Activated naive CD4-positive, alpha-beta T cell treated with anti-CD3 and anti-CD28 coated beads for 36 hours (primary cell): ENCODE measurements around the gene SLFN11. TPM values are rescaled to one million over a fixed set of nuclear protein-coding genes. Genes with fewer than 3 reads are reported as not detected.

Source experiments
- CTCF ChIA-PET: fragments of 350-600 bp; sonication (Branson Sonifier 250); formaldehyde crosslinking; loops from one replicate; lab custom pipeline; 2021; ENCODE audit warnings: antibody characterized with exemption; lab: Charles Lee
- DNase-seq: peaks from one replicate; pipeline ENCODE4 v3.0.0-alpha.2; 2020
- H3K27ac Mint-ChIP-seq: one replicate; pipeline ENCODE4 v1.8.0; 2021; ENCODE audit warnings: mild to moderate bottlenecking, mixed read lengths
- H3K27me3 Mint-ChIP-seq: one replicate; pipeline ENCODE4 v1.8.0; 2021; ENCODE audit warnings: low read depth, mixed read lengths
- H3K36me3 Mint-ChIP-seq: one replicate; pipeline ENCODE4 v1.8.0; 2021; ENCODE audit warnings: low read depth, mixed read lengths
- H3K4me1 Mint-ChIP-seq: one replicate; pipeline ENCODE4 v1.8.0; 2021; ENCODE audit warnings: low read depth, mixed read lengths
- H3K4me3 Mint-ChIP-seq: one replicate; pipeline ENCODE4 v1.8.0; 2021; ENCODE audit warnings: mild to moderate bottlenecking, moderate library complexity, mixed read lengths
- H3K9me3 Mint-ChIP-seq: one replicate; pipeline ENCODE4 v1.8.0; 2021; ENCODE audit warnings: mixed read lengths
- intact Hi-C: fragments of 100-400 bp; cut with micrococcal nuclease; formaldehyde crosslinking; loops from one replicate; pipeline ENCODE4 v1.15.1; 2023
- total RNA-seq, 2 experiments: library from RNA; stranded (reverse); gene quantifications; one replicate each; pipeline ENCODE4 v1.2.3, GENCODE V29; 2021

SLFN11 gene
- total RNA-seq, 2 experiments from 2014 or later, result 46.4 to 49.6 TPM

DNA sequence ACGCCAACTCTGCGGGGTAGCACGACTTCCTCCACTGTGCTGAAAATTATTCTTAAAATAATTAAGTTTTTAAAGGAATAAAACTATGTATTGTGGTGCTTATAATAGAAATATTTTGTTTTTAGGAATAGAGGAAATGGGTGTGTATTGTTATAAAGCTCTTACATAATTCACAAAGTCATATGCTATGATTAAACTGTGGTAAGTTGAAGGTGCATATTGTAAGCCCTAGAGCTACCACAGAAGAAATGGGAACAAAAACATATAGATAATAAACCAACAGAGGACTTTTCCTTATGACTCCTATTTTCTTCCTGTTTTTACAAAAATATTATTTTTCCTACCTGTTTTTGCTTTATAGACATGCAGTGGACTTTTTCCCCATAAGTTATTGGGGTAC, 4.3 kb upstream of the SLFN11 start:
- CTCF ChIA-PET, result no interaction called here
- intact Hi-C loops, result loop anchor here (10.0 kb wide), 2 partner anchors 163 to 427 kb away; partner anchors contain the start of gene TAF15
- H3K4me1 Mint-ChIP-seq, result peaks cover 20% of the 10 kb centered on the region
- H3K4me3 Mint-ChIP-seq, result no peak overlapping the region
- no peaks in the 10 kb centered on the region for H3K27me3 Mint-ChIP-seq
- H3K9me3 Mint-ChIP-seq, result no peaks in the 10 kb centered on the region
- peaks cover 2% of the 10 kb centered on the region for H3K36me3 Mint-ChIP-seq
- DNase-seq, result no peak
- H3K27ac Mint-ChIP-seq, result no peak overlapping the region

DNA sequence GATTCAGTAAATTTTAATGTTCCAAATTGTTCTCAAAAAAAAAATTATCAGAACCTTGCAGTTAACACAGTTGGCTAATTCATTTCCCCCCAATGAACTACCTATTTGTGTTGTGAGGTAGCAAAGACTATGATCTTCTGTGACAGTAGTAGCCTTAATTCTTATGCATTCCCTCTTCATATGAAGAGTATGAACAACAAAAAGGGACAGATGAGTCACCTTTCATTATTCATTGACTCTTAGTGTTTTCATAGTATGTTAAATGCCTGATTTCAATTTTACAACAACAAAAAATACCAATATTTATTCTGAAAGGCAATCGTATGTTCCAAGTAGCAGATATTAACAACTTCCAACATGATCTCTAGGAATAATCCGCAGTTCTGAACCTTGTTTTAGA, 3.6 kb upstream of the SLFN11 start:
- Mint-ChIP-seq H3K4me3 (no peak overlapping the region), H3K36me3 (peaks cover 4% of the 10 kb centered on the region), H3K4me1 (peaks cover 20% of the 10 kb centered on the region), H3K27me3 (no peaks in the 10 kb centered on the region), H3K9me3 (no peaks in the 10 kb centered on the region), H3K27ac (no peak overlapping the region)
- CTCF ChIA-PET, result no interaction called here
- no peak for DNase-seq
- intact Hi-C loops, result loop anchor here (10.0 kb wide), 2 partner anchors 162 to 428 kb away; partner anchors contain the start of gene TAF15

DNA sequence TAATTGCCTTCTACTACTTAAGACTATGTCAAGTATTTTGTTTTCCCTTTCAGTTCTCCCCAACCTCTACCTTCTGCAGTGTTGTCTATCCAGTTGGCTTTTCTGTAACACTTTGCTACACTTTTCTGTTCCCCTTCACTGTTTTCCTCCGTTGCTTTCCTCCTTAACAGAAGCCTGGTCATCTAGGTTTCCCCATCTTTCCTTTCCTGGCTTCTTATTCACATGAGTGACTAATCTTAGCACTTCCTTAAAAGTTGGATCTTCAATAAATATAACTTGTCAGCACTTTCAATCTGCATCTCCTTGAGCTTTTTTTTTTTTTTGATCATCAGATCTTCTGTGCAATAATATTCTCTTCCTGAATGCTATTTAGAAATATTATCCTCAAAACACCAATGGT, 2.8 kb upstream of the SLFN11 start:
- Mint-ChIP-seq H3K36me3 (peaks cover 11% of the 10 kb centered on the region), H3K9me3 (peaks cover 2% of the 10 kb centered on the region), H3K27me3 (no peaks in the 10 kb centered on the region), H3K27ac (no peak overlapping the region), H3K4me3 (no peak overlapping the region), H3K4me1 (peaks cover 29% of the 10 kb centered on the region)
- DNase-seq, result no peak
- CTCF ChIA-PET, result no interaction called here
- intact Hi-C loops, result loop anchor here (10.0 kb wide), 2 partner anchors 161 to 429 kb away; partner anchors contain the start of gene TAF15

DNA sequence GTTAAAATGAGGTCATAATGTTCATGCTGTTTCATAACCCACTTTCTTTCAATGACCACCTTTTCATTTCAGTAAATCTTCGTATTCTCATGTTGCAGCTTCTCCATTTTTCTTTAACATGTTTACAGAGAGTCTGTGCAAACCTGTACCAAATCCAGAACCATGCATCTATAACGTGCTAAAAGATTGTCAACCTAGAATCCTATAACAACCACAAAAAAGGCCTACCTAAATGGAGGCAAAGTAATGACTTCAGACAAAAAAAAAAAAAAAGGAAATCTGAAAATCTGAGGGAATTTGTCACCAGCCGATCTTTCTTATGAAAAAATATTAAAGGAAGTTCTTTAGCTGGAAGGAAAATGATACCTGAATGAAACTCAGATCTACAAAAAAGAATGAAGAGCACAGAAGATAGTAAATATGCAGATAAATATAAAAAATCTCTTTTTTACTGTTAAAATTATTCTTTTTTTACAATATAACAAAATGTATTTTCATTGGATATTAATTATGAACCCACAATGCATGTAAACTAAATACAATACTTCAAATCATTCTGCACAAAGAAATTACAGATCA, 1.4 kb upstream of the SLFN11 start:
- intact Hi-C loops, result loop anchor here (1.0 to 10.0 kb wide), 6 partner anchors 73 to 430 kb away; partner anchors contain the start of genes SLFN13, SLFN5 and TAF15
- peak overlapping the region; percentile 96 for H3K4me3 Mint-ChIP-seq
- peaks cover 25% of the 10 kb centered on the region for H3K36me3 Mint-ChIP-seq
- H3K27ac Mint-ChIP-seq, result peak overlapping the region; percentile 99
- H3K4me1 Mint-ChIP-seq, result peaks cover 40% of the 10 kb centered on the region
- DNase-seq, result no peak
- peaks cover 13% of the 10 kb centered on the region for H3K9me3 Mint-ChIP-seq
- CTCF ChIA-PET, result no interaction called here
- no peaks in the 10 kb centered on the region for H3K27me3 Mint-ChIP-seq

DNA sequence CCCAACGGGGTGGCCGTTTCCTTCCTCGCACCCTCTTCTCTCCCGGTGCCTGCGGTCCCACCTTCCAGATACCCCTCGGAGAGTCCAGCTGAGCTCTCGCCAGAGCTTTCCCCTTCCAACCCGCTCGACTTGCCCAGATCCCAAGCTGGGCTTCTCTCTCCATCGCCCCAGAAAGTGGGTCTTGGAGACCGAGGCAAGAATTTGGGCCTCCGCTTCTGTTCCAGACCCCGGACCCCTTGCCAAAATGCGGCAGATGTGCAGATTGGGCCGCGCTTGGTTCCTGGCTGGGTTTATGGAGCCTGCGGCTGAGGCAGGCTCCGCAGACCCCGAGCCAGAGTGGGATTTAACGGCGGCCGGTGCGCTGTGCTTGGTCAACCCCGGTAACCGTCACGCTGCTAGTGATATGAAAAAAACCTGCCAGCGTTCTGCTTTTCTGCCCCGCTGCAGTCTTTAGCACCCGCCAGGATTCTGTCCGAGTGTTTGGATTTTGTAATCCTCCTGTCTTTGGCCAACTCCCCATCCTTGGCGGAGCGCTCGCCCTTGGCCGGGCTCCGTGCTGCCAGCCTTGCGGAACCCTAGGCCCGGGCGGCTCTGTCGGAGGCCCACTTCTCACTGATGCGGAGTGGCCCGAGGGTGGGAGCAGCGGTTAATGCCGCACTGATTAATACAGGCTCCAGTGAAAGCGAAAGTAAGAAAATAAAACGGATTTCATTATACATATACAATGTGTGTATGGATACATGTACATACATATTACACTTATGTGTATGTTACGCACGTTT, 754 bp upstream of the SLFN11 start:
- intact Hi-C loops, result loop anchor here (1.0 to 10.0 kb wide), 10 partner anchors 58 to 431 kb away; partner anchors contain the start of genes SLFN12, SLFN12L, SLFN13 and SLFN5
- Mint-ChIP-seq H3K27me3 (no peaks in the 10 kb centered on the region), H3K36me3 (peaks cover 32% of the 10 kb centered on the region), H3K27ac (peak overlapping the region; percentile 99), H3K4me1 (peaks cover 47% of the 10 kb centered on the region), H3K4me3 (peak overlapping the region; percentile 96), H3K9me3 (peaks cover 13% of the 10 kb centered on the region)
- CTCF ChIA-PET, result interaction anchor here (0.6 to 1.4 kb wide), 7 partner anchors 44 to 233 kb away, joined by 3 to 5 read pairs (median 3); partner anchors contain the start of gene NLE1
- DNase-seq, result peak; percentile 66

DNA sequence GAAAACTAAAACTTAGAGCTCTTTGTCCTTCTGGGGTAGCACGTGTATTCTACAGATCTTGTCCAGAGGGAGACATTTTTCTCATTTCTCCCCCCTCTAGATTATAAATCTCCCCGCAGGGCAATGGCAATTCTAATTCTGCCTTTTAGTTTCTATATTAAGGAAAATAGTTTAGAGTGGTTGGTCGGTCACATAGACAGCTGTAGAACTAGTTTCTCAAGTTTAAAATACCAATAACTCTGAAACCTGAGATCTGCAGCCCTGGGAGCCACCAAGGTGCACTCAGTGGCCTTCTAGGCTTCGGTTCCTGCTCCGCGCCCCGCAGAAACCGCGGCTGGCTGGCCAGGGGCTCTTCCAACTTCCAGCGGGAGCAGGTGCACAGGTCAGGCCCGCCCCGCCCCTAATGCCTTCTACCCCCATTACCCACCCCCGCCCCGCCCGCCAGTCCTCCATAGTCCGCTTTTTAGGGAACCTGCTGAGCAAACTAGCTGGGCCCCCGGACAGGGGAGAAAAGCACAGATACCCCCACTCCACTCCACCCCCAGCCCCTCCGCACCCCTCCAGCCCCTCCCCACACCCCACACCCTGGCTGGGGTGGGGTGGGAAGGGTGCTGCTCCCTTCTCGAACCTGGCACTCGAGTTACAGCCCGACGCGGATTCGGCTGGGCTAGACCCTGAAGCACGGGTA, 431 bp downstream of the SLFN11 start:
- H3K27me3 Mint-ChIP-seq, result no peaks in the 10 kb centered on the region
- CTCF ChIA-PET, result interaction anchor here (0.6 to 2.4 kb wide), 8 partner anchors 16 to 166 kb away, joined by 3 to 12 read pairs (median 4); partner anchors contain the start of gene SLFN12L
- peak overlapping the region; percentile 96 for H3K4me3 Mint-ChIP-seq
- H3K27ac Mint-ChIP-seq, result peak overlapping the region; percentile 99
- H3K9me3 Mint-ChIP-seq, result peaks cover 13% of the 10 kb centered on the region
- intact Hi-C loops, result loop anchor here (1.0 to 10.0 kb wide), 6 partner anchors 59 to 432 kb away; partner anchors contain the start of genes SLFN12, SLFN12L and TAF15
- H3K36me3 Mint-ChIP-seq, result peaks cover 34% of the 10 kb centered on the region
- DNase-seq, result peak; percentile 36
- H3K4me1 Mint-ChIP-seq, result peaks cover 58% of the 10 kb centered on the region

DNA sequence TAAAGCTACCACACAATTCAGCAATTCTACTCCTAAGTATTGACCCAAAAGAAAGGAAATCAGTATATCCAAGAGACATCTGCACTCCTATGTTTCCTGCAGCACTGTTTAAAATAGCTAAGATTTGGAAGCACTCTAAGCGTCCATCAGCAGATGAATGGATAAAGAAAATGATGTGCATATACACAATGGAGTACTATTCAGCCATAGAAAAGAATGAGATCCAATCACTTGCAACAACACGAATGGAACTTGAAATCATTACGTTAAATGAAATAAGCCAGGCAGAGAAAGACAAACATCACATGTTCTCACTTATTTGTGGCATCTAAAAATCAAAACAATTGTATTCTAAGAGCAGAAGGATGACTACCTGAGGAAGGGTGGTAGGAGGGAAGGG, 1.5 kb downstream of the SLFN11 start:
- CTCF ChIA-PET, result interaction anchor here (0.5 to 2.4 kb wide), 5 partner anchors 58 to 282 kb away, joined by 3 to 12 read pairs (median 4); partner anchors contain the start of gene SLFN12L
- H3K36me3 Mint-ChIP-seq, result peaks cover 37% of the 10 kb centered on the region
- peaks cover 13% of the 10 kb centered on the region for H3K9me3 Mint-ChIP-seq
- peaks cover 57% of the 10 kb centered on the region for H3K4me1 Mint-ChIP-seq
- no peaks in the 10 kb centered on the region for H3K27me3 Mint-ChIP-seq
- DNase-seq, result no peak
- intact Hi-C loops, result loop anchor here (10.0 kb wide), 2 partner anchors 157 to 433 kb away; partner anchors contain the start of gene TAF15
- H3K27ac Mint-ChIP-seq, result no peak overlapping the region
- H3K4me3 Mint-ChIP-seq, result peak overlapping the region; percentile 96

DNA sequence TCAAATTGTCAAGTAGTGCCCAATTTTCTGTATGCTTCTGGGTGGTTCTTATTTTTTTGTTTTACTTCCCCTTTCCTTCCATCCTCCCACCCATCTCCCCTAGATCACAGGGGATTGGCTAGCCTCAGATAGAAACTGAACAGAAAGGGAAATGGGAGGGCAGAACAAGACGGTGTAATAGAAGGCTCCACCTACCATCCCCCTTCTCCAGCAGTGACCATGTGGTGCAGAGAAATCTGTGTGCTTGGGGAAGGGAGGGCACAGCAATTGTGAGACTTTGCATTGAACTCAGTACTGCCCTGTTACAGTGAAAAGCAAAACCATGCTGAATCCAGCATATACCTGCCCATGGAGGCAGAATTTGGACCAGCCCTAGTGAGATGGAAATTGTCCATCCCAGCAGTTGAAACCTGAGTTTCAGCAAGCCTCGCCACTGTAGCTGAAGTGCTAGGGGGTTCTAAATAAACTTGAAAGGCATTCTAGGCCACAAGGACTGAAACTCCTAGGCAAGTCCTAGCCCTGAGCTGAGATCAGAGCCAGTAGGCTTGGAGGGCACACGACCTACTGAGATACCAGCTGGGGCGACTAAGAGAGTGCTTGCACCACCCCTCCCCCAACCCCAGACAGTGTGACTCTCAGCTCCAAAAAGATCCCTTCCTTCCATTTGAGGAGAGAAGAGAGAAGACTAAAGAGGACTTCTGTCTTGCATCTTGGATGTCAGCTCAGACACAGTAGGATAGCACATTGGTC, 5.2 kb downstream of the SLFN11 start:
- DNase-seq, result peak; percentile 37
- H3K36me3 Mint-ChIP-seq, result peaks cover 60% of the 10 kb centered on the region
- H3K27ac Mint-ChIP-seq, result peak overlapping the region; percentile 8
- peaks cover 13% of the 10 kb centered on the region for H3K9me3 Mint-ChIP-seq
- intact Hi-C loops, result no loop called here
- H3K4me1 Mint-ChIP-seq, result peaks cover 44% of the 10 kb centered on the region
- no peaks in the 10 kb centered on the region for H3K27me3 Mint-ChIP-seq
- CTCF ChIA-PET, result interaction anchor here (1.5 kb wide), 1 partner anchor 9 kb away, joined by 3 read pairs; no protein-coding TSS in a partner anchor
- H3K4me3 Mint-ChIP-seq, result no peak overlapping the region

DNA sequence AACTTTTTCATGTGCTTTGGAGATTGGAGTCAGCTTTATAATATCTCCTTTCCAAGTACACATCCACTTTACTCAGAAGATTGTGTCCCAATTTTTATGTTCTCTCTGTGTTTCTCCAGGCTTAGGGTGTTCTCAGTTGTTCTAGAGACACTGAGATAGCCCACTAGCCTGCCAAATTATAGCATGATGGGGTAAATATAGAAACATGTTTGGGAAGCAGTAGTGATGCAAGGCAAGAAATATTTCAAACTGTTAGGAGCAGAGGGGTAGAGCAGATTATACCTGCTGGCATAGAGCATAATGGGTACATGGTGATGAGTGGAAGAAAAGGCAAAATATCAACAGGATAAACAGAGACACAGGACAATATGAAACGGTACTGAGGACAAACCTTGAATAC, 12.4 kb downstream of the SLFN11 start:
- DNase-seq, result no peak
- H3K36me3 Mint-ChIP-seq, result peaks cover 59% of the 10 kb centered on the region
- CTCF ChIA-PET, result no interaction called here
- no peaks in the 10 kb centered on the region for H3K27me3 Mint-ChIP-seq
- H3K4me3 Mint-ChIP-seq, result no peak overlapping the region
- H3K4me1 Mint-ChIP-seq, result peaks cover 6% of the 10 kb centered on the region
- H3K9me3 Mint-ChIP-seq, result no peaks in the 10 kb centered on the region
- H3K27ac Mint-ChIP-seq, result no peak overlapping the region
- intact Hi-C loops, result no loop called here

DNA sequence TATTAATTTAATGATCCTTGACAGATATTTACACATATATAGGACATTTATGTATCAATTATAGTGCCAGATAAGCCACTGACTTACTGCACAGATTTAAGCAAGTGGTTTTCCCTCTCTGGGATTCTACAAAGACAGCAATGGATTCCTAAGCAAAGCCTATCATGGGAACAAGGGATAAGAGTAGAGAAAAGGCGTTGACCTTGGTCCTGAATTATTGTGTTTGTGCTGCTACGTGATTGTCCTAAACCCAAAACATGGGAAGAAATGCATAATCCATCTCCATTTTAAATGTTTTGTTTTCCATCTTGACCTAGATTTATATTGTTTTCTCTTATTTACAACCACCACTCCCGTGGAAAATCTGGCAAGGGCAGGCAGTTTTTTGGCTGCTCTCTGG, 14.0 kb downstream of the SLFN11 start:
- Mint-ChIP-seq H3K27ac (no peak overlapping the region), H3K4me3 (no peak overlapping the region), H3K9me3 (no peaks in the 10 kb centered on the region), H3K27me3 (no peaks in the 10 kb centered on the region), H3K36me3 (peaks cover 58% of the 10 kb centered on the region), H3K4me1 (peaks cover 12% of the 10 kb centered on the region)
- CTCF ChIA-PET, result interaction anchor here (0.7 to 1.9 kb wide), 3 partner anchors 8 to 174 kb away, joined by 3 to 5 read pairs (median 4); no protein-coding TSS in a partner anchor
- DNase-seq, result no peak
- intact Hi-C loops, result no loop called here

DNA sequence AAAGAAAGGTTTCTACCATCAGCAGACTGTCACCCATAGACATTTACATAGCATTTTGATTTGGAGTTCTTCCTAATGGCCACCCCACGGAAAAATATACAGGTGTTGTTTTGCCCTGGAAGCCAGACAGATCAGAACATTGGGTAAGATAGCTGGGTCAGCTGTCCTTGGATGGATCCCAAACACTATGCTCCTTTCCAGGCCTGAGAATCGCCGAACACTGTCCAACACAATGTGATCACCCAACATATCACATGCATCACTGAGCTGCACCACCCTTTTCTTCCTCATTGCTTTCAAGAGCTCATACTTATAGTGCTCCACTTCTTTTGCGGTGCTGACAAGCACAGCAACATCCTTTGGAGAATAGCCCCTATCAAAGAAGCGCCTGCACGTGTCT, 21.1 kb downstream of the SLFN11 start:
- Mint-ChIP-seq H3K27ac (no peak overlapping the region), H3K27me3 (no peaks in the 10 kb centered on the region), H3K4me3 (no peak overlapping the region), H3K9me3 (no peaks in the 10 kb centered on the region), H3K4me1 (peaks cover 12% of the 10 kb centered on the region), H3K36me3 (peaks cover 36% of the 10 kb centered on the region)
- CTCF ChIA-PET, result interaction anchor here (0.6 kb wide), 1 partner anchor 86 kb away, joined by 3 read pairs; no protein-coding TSS in a partner anchor
- intact Hi-C loops, result no loop called here
- no peak for DNase-seq
